ENCODE measurements around the gene ANGPTL4.
A peak's percentile ranks its signal among the peaks of the same experiment; 100 is the strongest.

Gene ANGPTL4

DNA sequence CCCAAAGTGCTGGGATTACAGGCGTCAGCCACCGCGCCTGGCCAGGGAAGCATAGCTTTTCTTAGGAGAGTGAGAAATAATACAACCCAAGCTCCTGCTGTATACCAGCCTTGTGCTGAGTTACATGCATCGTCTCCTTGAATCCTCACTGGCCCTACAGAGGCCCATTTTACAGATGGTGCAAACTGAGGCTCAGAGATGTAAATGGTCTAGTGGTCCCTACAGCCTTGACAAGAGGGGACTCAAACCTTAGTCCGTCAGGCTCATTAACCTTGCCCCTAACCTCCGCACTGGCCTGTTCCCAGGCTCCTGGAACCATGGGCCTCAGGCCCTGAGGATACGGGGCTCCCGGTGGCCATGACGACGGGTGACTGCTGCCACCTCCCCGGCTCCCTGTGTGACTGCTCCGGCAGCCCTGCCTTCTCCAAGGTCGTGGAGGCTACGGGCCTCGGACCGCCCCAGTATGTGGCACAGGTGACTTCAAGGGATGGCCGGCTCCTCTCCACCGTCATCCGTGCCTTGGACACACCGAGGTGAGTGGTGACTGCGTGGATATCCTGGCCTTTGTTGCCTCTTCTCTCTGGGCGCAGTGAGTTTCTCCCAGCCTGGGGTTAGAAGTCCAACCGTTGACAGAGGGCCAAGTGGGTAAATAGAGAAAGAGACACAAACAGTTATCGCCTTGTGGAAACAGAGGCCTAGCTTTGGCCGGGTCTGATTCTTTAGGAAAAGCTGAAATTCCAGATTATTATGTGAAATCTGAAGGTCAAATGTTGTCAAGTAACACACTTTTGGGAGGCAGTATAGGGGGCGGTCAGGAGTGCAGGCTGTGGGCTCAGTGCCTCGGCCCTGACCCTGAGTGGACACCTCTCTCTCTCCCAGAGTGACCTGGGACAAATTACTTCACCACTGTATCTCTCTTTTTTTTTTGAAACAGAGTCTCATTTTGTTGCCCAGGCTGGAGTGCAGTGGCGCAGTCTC, 57.8 kb downstream of the ANGPTL4 start:
- no peak for DNase-seq

GRCh38 chr19:8423817-8424223, 59.9 kb downstream of the ANGPTL4 start:
- peak; percentile 43 for DNase-seq

Data from NCI-H2029 (cell line).